ENCODE data around the gene SMOC2. TPM values are rescaled to one million over a fixed set of nuclear protein-coding genes. Genes with fewer than 3 reads are reported as not detected.

Gene SMOC2
- total RNA-seq, 4 donors from 2014 or later: 10.7 to 14.9 (median 13.7) TPM

- H3K27ac ChIP-seq: no peak overlapping the region
- H3K4me3 ChIP-seq: no peak overlapping the region
- no peaks in the 10 kb centered on the region for H3K36me3 ChIP-seq
- no peak for TF ChIP-seq CTCF (IDR thresholded peaks at IDR 0.05)
- TF ChIP-seq POLR2A (IDR thresholded peaks at IDR 0.05): no peak
- no peaks in the 10 kb centered on the region for H3K9me3 ChIP-seq
- no peak for DNase-seq
- H3K4me1 ChIP-seq: no peaks in the 10 kb centered on the region
- no peaks in the 10 kb centered on the region for H3K27me3 ChIP-seq
Observed at GRCh38 chr6:168416531-168416930, 24.5 kb upstream of the SMOC2 start.

- no peak for TF ChIP-seq CTCF (IDR thresholded peaks at IDR 0.05)
- no peak for TF ChIP-seq POLR2A (IDR thresholded peaks at IDR 0.05)
Observed at GRCh38 chr6:168417191-168417590, 23.8 kb upstream of the SMOC2 start.

GRCh38 chr6:168417679-168418557 is 23.1 kb upstream of the SMOC2 start:
- Histone ChIP-seq H3K9me3 (no peaks in the 10 kb centered on the region), H3K27me3 (no peaks in the 10 kb centered on the region), H3K4me3 (no peak overlapping the region), H3K27ac (no peak overlapping the region), H3K4me1 (no peaks in the 10 kb centered on the region), H3K36me3 (no peaks in the 10 kb centered on the region)
- DNase-seq: no peak
- no peak for TF ChIP-seq POLR2A (IDR thresholded peaks at IDR 0.05)
- TF ChIP-seq CTCF (IDR thresholded peaks at IDR 0.05): no peak

More at GRCh38 chr6:168417191-168417590, 23.8 kb upstream of the SMOC2 start:
- no peaks in the 10 kb centered on the region for H3K36me3 ChIP-seq
- no peak overlapping the region for H3K4me3 ChIP-seq
- H3K9me3 ChIP-seq: no peaks in the 10 kb centered on the region
- DNase-seq: no peak
- H3K27me3 ChIP-seq: no peaks in the 10 kb centered on the region
- no peak overlapping the region for H3K27ac ChIP-seq
- H3K4me1 ChIP-seq: no peaks in the 10 kb centered on the region

DNA sequence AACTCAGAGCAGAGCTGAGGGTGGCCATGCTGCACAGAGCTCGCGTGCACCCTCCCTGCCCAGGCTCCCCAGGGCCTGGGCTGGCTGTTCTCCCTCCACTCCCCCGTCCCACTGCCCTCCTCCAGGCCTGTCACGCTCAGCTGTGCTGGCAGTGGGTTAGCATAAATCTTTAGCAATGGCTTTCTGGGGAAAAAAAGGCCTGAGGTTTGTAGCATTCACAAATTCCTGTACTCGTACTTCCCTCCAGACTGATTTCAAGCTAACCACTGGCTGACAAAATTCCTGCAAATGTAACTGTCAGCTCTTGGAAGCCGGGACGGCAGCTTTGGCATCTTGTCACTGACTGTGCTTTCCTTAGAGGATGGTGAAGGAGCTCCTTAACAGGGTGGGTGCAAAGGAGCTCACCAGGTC is 22.3 kb upstream of the SMOC2 start:
- Histone ChIP-seq H3K36me3 (no peaks in the 10 kb centered on the region), H3K9me3 (no peaks in the 10 kb centered on the region), H3K4me3 (no peak overlapping the region), H3K27me3 (no peaks in the 10 kb centered on the region), H3K4me1 (no peaks in the 10 kb centered on the region), H3K27ac (no peak overlapping the region)
- TF ChIP-seq CTCF (IDR thresholded peaks at IDR 0.05) (no peak), POLR2A (IDR thresholded peaks at IDR 0.05) (no peak)
- no peak for DNase-seq

GRCh38 chr6:168419569-168419968 is 21.4 kb upstream of the SMOC2 start:
- no peak overlapping the region for H3K4me3 ChIP-seq
- TF ChIP-seq CTCF (IDR thresholded peaks at IDR 0.05) (no peak), POLR2A (IDR thresholded peaks at IDR 0.05) (no peak)
- no peaks in the 10 kb centered on the region for H3K36me3 ChIP-seq
- no peak overlapping the region for H3K27ac ChIP-seq
- DNase-seq: no peak
- H3K4me1 ChIP-seq: no peaks in the 10 kb centered on the region
- H3K27me3 ChIP-seq: no peaks in the 10 kb centered on the region
- H3K9me3 ChIP-seq: no peaks in the 10 kb centered on the region

Data from Peyer's patch (tissue), 4 donors.